Activated CD4-positive, alpha-beta T cell treated with anti-CD3 and anti-CD28 coated beads, Interleukin-2, amount 50 U/mL, for 4 hours (primary cell): Measurements from ENCODE around the gene ITGA7.
A peak's percentile ranks its signal among the peaks of the same experiment; 100 is the strongest.

ENCODE experiments used
- DNase-seq, 2 experiments: peaks; one replicate each; pipeline ENCODE4 v3.0.0-alpha.2; 2020

ITGA7 gene

GRCh38 chr12:55733021-55733555 lies 25.4 kb upstream of the ITGA7 start:
- DNase-seq = no peak

- no peak for DNase-seq
These were observed 24.6 kb upstream of the ITGA7 start for GRCh38 chr12:55732288-55732687.

- DNase-seq = no peak
These were observed 22.4 kb upstream of the ITGA7 start for GRCh38 chr12:55729819-55730818.

GRCh38 chr12:55728939-55729818 lies 21.5 kb upstream of the ITGA7 start, which contains the start of gene CD63:
Gene CD63, minus strand, starts transcription at chr12:55729009. Its CDS starts 668 bp downstream, at chr12:55728341.
- peak; percentile 55 to 61 for DNase-seq

GRCh38 chr12:55728186-55728938 lies 20.7 kb upstream of the ITGA7 start:
- DNase-seq = no peak

GRCh38 chr12:55727643-55728185 lies 20.0 kb upstream of the ITGA7 start:
- no peak for DNase-seq

GRCh38 chr12:55726971-55727370 lies 19.3 kb upstream of the ITGA7 start:
- no peak for DNase-seq

- no peak for DNase-seq
These were observed 17.9 kb upstream of the ITGA7 start for GRCh38 chr12:55725556-55725955.

- no peak for DNase-seq
These were observed 17.2 kb upstream of the ITGA7 start for GRCh38 chr12:55724940-55725309.

- peak; percentile 59 to 61 for DNase-seq
These were observed 16.7 kb upstream of the ITGA7 start for GRCh38 chr12:55724226-55724939.

- DNase-seq = no peak
These were observed 16.0 kb upstream of the ITGA7 start for GRCh38 chr12:55723516-55724225.

GRCh38 chr12:55722948-55723347 lies 15.2 kb upstream of the ITGA7 start:
- DNase-seq = no peak

- no peak for DNase-seq
These were observed 14.0 kb upstream of the ITGA7 start for GRCh38 chr12:55721601-55722213.

- DNase-seq = no peak
These were observed 13.3 kb upstream of the ITGA7 start for GRCh38 chr12:55720894-55721444.

GRCh38 chr12:55720071-55720564 lies 12.4 kb upstream of the ITGA7 start, which contains the start of gene RDH5:
Gene RDH5, plus strand, starts transcription at chr12:55720393. Its CDS starts 792 bp downstream, at chr12:55721185.
- no peak for DNase-seq

GRCh38 chr12:55719371-55719770 lies 11.7 kb upstream of the ITGA7 start:
- DNase-seq = no peak

GRCh38 chr12:55718624-55719275 lies 11.0 kb upstream of the ITGA7 start:
- no peak for DNase-seq

GRCh38 chr12:55718015-55718414 lies 10.3 kb upstream of the ITGA7 start:
- no peak for DNase-seq
